Lower lobe of right lung (tissue), 2 donors: ENCODE data around the gene COL6A3. TPM values are rescaled to one million over a fixed set of nuclear protein-coding genes. Genes with fewer than 3 reads are reported as not detected.
"Not testable (repeated sequence)": the region's sequence is repeated elsewhere in the genome, so short reads cannot be mapped to it uniquely, and the experiment has no call there.

Experiments used
- ATAC-seq, 2 donors: fragments of 200-7000 bp; cut with Tn5 transposase; one replicate each; pipeline ENCODE4 v1.9.1; 2020 to 2022; ENCODE audit warnings: mild to moderate bottlenecking in 2 of 2, moderate library complexity in 2 of 2
- DNase-seq: peaks from one replicate; pipeline ENCODE4 v3.0.0-alpha.2; 2020
- H3K27ac ChIP-seq: fragments of 200-600 bp; one replicate; pipeline ENCODE4 v1.8.0; 2022
- H3K27me3 ChIP-seq: fragments of 200-600 bp; one replicate; pipeline ENCODE4 v1.8.0; 2022; ENCODE audit warnings: low read depth
- H3K36me3 ChIP-seq: fragments of 200-600 bp; one replicate; pipeline ENCODE4 v1.8.0; 2022; ENCODE audit warnings: mild to moderate bottlenecking
- H3K4me1 ChIP-seq: fragments of 200-600 bp; one replicate; pipeline ENCODE4 v1.8.0; 2022
- H3K4me3 ChIP-seq: fragments of 200-600 bp; one replicate; pipeline ENCODE4 v1.8.0; 2022; ENCODE audit warnings: mild to moderate bottlenecking
- H3K9me3 ChIP-seq: fragments of 200-600 bp; one replicate; pipeline ENCODE4 v1.8.0; 2022
- intact Hi-C: fragments of 100-400 bp; cut with DNase I; formaldehyde crosslinking; loops from one replicate; pipeline ENCODE4 v1.11.0; 2022
- total RNA-seq: library from RNA; stranded (reverse); fragmentation: NEBNext Ultra II Directional; extraction: Animal tissue kit (Norgen Biotek cat#: 25700); gene quantifications from one replicate; pipeline ENCODE4 v1.2.1, GENCODE V29; 2021
- TF ChIP-seq, protein P1 (sequence below): fragments of 200-600 bp; IDR thresholded peaks from one replicate; pipeline ENCODE4 v1.8.0; 2022; ENCODE audit warnings: antibody characterized with exemption, mild to moderate bottlenecking
- donor health status: DM: no; HTN: yes; CAD: no; lungs with severe emphysema.

The COL6A3 gene
- total RNA-seq, 1 donor from 2014 or later, result 114 TPM

- Histone ChIP-seq H3K9me3 (no peaks in the 10 kb centered on the region), H3K27me3 (no peaks in the 10 kb centered on the region), H3K27ac (no peak overlapping the region), H3K4me1 (no peaks in the 10 kb centered on the region), H3K4me3 (no peak overlapping the region), H3K36me3 (no peaks in the 10 kb centered on the region)
- intact Hi-C loops, result no loop called here
- TF ChIP-seq, protein P1, sequence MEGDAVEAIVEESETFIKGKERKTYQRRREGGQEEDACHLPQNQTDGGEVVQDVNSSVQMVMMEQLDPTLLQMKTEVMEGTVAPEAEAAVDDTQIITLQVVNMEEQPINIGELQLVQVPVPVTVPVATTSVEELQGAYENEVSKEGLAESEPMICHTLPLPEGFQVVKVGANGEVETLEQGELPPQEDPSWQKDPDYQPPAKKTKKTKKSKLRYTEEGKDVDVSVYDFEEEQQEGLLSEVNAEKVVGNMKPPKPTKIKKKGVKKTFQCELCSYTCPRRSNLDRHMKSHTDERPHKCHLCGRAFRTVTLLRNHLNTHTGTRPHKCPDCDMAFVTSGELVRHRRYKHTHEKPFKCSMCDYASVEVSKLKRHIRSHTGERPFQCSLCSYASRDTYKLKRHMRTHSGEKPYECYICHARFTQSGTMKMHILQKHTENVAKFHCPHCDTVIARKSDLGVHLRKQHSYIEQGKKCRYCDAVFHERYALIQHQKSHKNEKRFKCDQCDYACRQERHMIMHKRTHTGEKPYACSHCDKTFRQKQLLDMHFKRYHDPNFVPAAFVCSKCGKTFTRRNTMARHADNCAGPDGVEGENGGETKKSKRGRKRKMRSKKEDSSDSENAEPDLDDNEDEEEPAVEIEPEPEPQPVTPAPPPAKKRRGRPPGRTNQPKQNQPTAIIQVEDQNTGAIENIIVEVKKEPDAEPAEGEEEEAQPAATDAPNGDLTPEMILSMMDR, result no peak
- DNase-seq, result no peak
- no peak for ATAC-seq
These were observed 107.2 kb downstream of the COL6A3 start for GRCh38 chr2:237306787-237307170.

DNA sequence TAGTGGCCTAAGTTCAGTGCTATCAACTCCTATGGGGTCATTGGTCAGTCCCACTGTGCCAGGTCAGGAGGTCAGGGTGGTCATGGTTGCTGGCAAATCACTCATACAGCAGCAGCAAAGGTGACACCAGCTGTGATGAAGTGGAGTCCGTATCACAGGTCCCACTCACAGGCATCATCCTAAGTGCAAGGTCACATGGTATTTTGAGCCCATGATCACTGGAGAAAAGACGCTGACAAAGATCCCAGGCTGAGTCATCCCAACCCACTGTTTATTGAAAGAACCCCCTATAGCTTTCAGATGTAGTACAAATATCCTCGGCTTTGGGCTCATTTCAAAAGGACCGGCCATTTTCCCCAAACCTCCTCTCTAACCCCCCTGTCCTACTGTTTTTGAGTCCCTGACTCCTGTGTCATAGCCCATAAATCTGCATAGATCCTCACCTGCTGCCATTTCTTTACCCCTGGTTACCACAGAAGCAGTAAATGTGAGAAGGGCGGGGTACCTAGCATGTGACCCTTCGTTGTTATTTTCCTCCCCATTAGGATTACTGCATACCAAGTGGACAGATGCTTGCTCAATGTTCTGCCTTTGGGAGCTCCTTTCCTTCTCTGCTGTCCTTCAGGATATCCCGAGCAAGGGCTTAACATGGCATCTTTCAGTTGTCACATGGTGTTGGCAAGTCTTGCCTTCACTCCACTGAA lies 107.7 kb downstream of the COL6A3 start:
- Histone ChIP-seq H3K9me3 (no peaks in the 10 kb centered on the region), H3K4me1 (no peaks in the 10 kb centered on the region), H3K27ac (no peak overlapping the region), H3K36me3 (no peaks in the 10 kb centered on the region), H3K27me3 (no peaks in the 10 kb centered on the region), H3K4me3 (no peak overlapping the region)
- DNase-seq, result no peak
- TF ChIP-seq, protein P1, result no peak
- intact Hi-C loops, result no loop called here
- ATAC-seq, result no peak

GRCh38 chr2:237305579-237305978 lies 108.4 kb downstream of the COL6A3 start:
- TF ChIP-seq, protein P1, result no peak
- no peaks in the 10 kb centered on the region for H3K4me1 ChIP-seq
- no peak overlapping the region for H3K4me3 ChIP-seq
- DNase-seq, result no peak
- no peaks in the 10 kb centered on the region for H3K9me3 ChIP-seq
- H3K27me3 ChIP-seq, result no peaks in the 10 kb centered on the region
- no peak overlapping the region for H3K27ac ChIP-seq
- H3K36me3 ChIP-seq, result no peaks in the 10 kb centered on the region
- ATAC-seq, result no peak
- intact Hi-C loops, result no loop called here

GRCh38 chr2:237304763-237305514 lies 109.0 kb downstream of the COL6A3 start:
- Histone ChIP-seq H3K36me3 (no peaks in the 10 kb centered on the region), H3K27ac (no peak overlapping the region), H3K4me3 (no peak overlapping the region), H3K4me1 (no peaks in the 10 kb centered on the region), H3K27me3 (no peaks in the 10 kb centered on the region), H3K9me3 (no peaks in the 10 kb centered on the region)
- TF ChIP-seq, protein P1, result no peak
- no peak for DNase-seq
- intact Hi-C loops, result no loop called here
- no peak for ATAC-seq

GRCh38 chr2:237303244-237303643 lies 110.7 kb downstream of the COL6A3 start:
- intact Hi-C loops, H3K36me3 ChIP-seq, H3K27ac ChIP-seq, H3K27me3 ChIP-seq, H3K4me3 ChIP-seq, DNase-seq, ATAC-seq, H3K9me3 ChIP-seq, H3K4me1 ChIP-seq: not testable (repeated sequence)

- no peaks in the 10 kb centered on the region for H3K27me3 ChIP-seq
- no peak for DNase-seq
- no peak overlapping the region for H3K4me3 ChIP-seq
- no peaks in the 10 kb centered on the region for H3K9me3 ChIP-seq
- no peak for ATAC-seq
- no peak overlapping the region for H3K27ac ChIP-seq
- H3K4me1 ChIP-seq, result peaks cover 14% of the 10 kb centered on the region
- TF ChIP-seq, protein P1, result no peak
- intact Hi-C loops, result no loop called here
- H3K36me3 ChIP-seq, result no peaks in the 10 kb centered on the region
These were observed 112.4 kb downstream of the COL6A3 start for GRCh38 chr2:237301595-237301994.
